ENCODE measurements around the gene ASTN2. TPM values are rescaled to one million over a fixed set of nuclear protein-coding genes. Genes with fewer than 3 reads are reported as not detected.
A peak's percentile ranks its signal among the peaks of the same experiment; 100 is the strongest.

ASTN2 gene
- total and polyA plus RNA-seq, 2 experiments from 2014 or later = 7.0 to 24.6 TPM

- H3K79me2 ChIP-seq (replicated peaks; ENCODE audit: insufficient read depth) = no peaks in the 10 kb centered on the region
- no peak overlapping the region for H3K27ac ChIP-seq (ENCODE audit: low read depth)
- no peaks in the 10 kb centered on the region for H3F3A ChIP-seq (replicated peaks; ENCODE audit: low read depth)
- H3K36me3 ChIP-seq (ENCODE audit: insufficient read depth) = no peaks in the 10 kb centered on the region
- no peak overlapping the region for H3K4me2 ChIP-seq
- H3K4me3 Mint-ChIP-seq = no peak overlapping the region
- ATAC-seq = peak; percentile 94
- H3K36me3 Mint-ChIP-seq (ENCODE audit: low read depth) = no peaks in the 10 kb centered on the region
- H3K4me3 ChIP-seq = no peak overlapping the region
- no peaks in the 10 kb centered on the region for H3K9me2 ChIP-seq (ENCODE audit: insufficient read depth)
- no peak for TF ChIP-seq EZH2 (IDR thresholded peaks at IDR 0.05; ENCODE audit: low read depth, unreplicated experiment)
- TF ChIP-seq, protein P1, sequence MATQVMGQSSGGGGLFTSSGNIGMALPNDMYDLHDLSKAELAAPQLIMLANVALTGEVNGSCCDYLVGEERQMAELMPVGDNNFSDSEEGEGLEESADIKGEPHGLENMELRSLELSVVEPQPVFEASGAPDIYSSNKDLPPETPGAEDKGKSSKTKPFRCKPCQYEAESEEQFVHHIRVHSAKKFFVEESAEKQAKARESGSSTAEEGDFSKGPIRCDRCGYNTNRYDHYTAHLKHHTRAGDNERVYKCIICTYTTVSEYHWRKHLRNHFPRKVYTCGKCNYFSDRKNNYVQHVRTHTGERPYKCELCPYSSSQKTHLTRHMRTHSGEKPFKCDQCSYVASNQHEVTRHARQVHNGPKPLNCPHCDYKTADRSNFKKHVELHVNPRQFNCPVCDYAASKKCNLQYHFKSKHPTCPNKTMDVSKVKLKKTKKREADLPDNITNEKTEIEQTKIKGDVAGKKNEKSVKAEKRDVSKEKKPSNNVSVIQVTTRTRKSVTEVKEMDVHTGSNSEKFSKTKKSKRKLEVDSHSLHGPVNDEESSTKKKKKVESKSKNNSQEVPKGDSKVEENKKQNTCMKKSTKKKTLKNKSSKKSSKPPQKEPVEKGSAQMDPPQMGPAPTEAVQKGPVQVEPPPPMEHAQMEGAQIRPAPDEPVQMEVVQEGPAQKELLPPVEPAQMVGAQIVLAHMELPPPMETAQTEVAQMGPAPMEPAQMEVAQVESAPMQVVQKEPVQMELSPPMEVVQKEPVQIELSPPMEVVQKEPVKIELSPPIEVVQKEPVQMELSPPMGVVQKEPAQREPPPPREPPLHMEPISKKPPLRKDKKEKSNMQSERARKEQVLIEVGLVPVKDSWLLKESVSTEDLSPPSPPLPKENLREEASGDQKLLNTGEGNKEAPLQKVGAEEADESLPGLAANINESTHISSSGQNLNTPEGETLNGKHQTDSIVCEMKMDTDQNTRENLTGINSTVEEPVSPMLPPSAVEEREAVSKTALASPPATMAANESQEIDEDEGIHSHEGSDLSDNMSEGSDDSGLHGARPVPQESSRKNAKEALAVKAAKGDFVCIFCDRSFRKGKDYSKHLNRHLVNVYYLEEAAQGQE (IDR thresholded peaks at IDR 0.05; ENCODE audit: unreplicated experiment) = no peak
- no peak for TF ChIP-seq NANOG (IDR thresholded peaks at IDR 0.05; ENCODE audit: borderline replicate concordance)
- TF ChIP-seq, protein P2, sequence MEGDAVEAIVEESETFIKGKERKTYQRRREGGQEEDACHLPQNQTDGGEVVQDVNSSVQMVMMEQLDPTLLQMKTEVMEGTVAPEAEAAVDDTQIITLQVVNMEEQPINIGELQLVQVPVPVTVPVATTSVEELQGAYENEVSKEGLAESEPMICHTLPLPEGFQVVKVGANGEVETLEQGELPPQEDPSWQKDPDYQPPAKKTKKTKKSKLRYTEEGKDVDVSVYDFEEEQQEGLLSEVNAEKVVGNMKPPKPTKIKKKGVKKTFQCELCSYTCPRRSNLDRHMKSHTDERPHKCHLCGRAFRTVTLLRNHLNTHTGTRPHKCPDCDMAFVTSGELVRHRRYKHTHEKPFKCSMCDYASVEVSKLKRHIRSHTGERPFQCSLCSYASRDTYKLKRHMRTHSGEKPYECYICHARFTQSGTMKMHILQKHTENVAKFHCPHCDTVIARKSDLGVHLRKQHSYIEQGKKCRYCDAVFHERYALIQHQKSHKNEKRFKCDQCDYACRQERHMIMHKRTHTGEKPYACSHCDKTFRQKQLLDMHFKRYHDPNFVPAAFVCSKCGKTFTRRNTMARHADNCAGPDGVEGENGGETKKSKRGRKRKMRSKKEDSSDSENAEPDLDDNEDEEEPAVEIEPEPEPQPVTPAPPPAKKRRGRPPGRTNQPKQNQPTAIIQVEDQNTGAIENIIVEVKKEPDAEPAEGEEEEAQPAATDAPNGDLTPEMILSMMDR (conservative IDR thresholded peaks at IDR 0.05; ENCODE audit: low read depth in 2 of 2) = peak; percentile 72 to 90
- H4K20me1 ChIP-seq (replicated peaks; ENCODE audit: insufficient read depth) = no peaks in the 10 kb centered on the region
- no peaks in the 10 kb centered on the region for H3K9me3 Mint-ChIP-seq
- DNase-seq (ENCODE audit: low spot score) = peak; percentile 67
- peak overlapping the region; percentile 18; the same call in 1 of the 2 replicates for H3K27ac Mint-ChIP-seq
- H3K4me1 ChIP-seq (ENCODE audit: insufficient read depth) = no peaks in the 10 kb centered on the region
- H3K4me1 Mint-ChIP-seq = no peaks in the 10 kb centered on the region
- no peak overlapping the region for H2AFZ ChIP-seq
- no peaks in the 10 kb centered on the region for H3K27me3 ChIP-seq (ENCODE audit: insufficient read depth)
- H3K27me3 Mint-ChIP-seq (ENCODE audit: insufficient read depth, low read depth, poor library complexity) = no peaks in the 10 kb centered on the region
Measured at GRCh38 chr9:116646661-116647514, 768.0 kb downstream of the ASTN2 start.

DNA sequence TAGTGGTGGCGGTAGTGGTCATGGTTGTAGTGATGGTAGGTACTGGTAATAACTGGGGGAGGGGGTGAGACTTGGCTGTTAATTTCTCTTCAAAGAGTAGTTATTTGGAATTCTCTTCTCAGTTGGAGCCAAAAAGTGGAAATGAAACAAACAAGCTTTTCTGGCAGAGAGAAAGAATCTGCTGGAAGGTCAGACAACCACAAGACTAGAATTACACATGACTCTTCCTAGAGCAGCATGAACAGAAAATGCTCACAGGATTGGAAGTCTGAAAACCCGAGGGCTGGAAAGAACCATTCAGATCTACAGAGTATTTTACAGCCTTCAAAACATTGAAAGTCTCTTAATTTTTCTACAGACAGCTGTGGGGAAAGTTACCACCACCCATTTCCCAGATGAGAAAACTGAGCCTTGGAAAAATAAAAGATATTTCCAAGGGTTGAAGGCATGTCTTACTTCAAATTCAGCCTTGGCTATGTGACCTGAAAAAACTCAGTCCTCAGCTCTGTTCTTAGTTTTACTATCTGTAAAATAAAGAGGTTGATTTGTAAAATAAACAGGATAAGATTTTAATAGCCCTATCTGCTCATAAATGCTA, 770.7 kb downstream of the ASTN2 start:
- Mint-ChIP-seq H3K27ac (no peak overlapping the region), H3K4me3 (no peak overlapping the region), H3K36me3 (ENCODE audit: low read depth) (no peaks in the 10 kb centered on the region), H3K4me1 (no peaks in the 10 kb centered on the region), H3K9me3 (no peaks in the 10 kb centered on the region), H3K27me3 (ENCODE audit: insufficient read depth, low read depth, poor library complexity) (no peaks in the 10 kb centered on the region)
- Histone ChIP-seq H3K27me3 (ENCODE audit: insufficient read depth) (no peaks in the 10 kb centered on the region), H3K79me2 (replicated peaks; ENCODE audit: insufficient read depth) (no peaks in the 10 kb centered on the region), H3K27ac (ENCODE audit: low read depth) (no peak overlapping the region), H2AFZ (no peak overlapping the region), H3K4me1 (ENCODE audit: insufficient read depth) (no peaks in the 10 kb centered on the region), H3K36me3 (ENCODE audit: insufficient read depth) (no peaks in the 10 kb centered on the region), H4K20me1 (replicated peaks; ENCODE audit: insufficient read depth) (no peaks in the 10 kb centered on the region), H3F3A (replicated peaks; ENCODE audit: low read depth) (no peaks in the 10 kb centered on the region), H3K9me2 (ENCODE audit: insufficient read depth) (no peaks in the 10 kb centered on the region), H3K4me2 (no peak overlapping the region), H3K4me3 (no peak overlapping the region)
- no peak for ATAC-seq
- no peak for DNase-seq (ENCODE audit: low spot score)
- TF ChIP-seq, protein P3, sequence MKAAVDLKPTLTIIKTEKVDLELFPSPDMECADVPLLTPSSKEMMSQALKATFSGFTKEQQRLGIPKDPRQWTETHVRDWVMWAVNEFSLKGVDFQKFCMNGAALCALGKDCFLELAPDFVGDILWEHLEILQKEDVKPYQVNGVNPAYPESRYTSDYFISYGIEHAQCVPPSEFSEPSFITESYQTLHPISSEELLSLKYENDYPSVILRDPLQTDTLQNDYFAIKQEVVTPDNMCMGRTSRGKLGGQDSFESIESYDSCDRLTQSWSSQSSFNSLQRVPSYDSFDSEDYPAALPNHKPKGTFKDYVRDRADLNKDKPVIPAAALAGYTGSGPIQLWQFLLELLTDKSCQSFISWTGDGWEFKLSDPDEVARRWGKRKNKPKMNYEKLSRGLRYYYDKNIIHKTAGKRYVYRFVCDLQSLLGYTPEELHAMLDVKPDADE (IDR thresholded peaks at IDR 0.05) = no peak
- TF ChIP-seq ZNF331 (CRISPR knock-in tag; IDR thresholded peaks at IDR 0.05; ENCODE audit: low read depth) (no peak), STAT1 (IDR thresholded peaks at IDR 0.05; ENCODE audit: unreplicated experiment) (no peak), JUNB (IDR thresholded peaks at IDR 0.05; ENCODE audit: unreplicated experiment) (no peak), EZH2phosphoT487 (IDR thresholded peaks at IDR 0.05; ENCODE audit: unreplicated experiment) (no peak), NANOG (IDR thresholded peaks at IDR 0.05; ENCODE audit: borderline replicate concordance) (no peak)
- TF ChIP-seq, protein P1 (IDR thresholded peaks at IDR 0.05; ENCODE audit: unreplicated experiment) = no peak

All from GM23338 (cell line).